A549 (cell line): ENCODE data around the gene SH3BP5.

Source experiments
- BHLHE40 ChIP-seq: IDR thresholded peaks from 2 replicates; pipeline ENCODE4 v1.6.1; 2012; ENCODE audit warnings: low read depth, low read length, inconsistent platforms
- CTCF ChIP-seq: fragments of >200 bp; sonication (Bioruptor Twin); formaldehyde crosslinking; IDR thresholded peaks from 3 replicates; pipeline ENCODE4 v1.5.1; 2016
- E2F6 ChIP-seq: IDR thresholded peaks from 2 replicates; pipeline ENCODE4 v1.6.1; 2012; ENCODE audit warnings: low read depth, borderline replicate concordance
- EP300 ChIP-seq, 2 experiments: fragments of >200 bp; sonication (Bioruptor Twin); formaldehyde crosslinking; IDR thresholded peaks; 2 replicates in 1 of 2; 3 replicates in 1 of 2; pipeline ENCODE4 v1.6.1; 2016 to 2017
- FOSL2 ChIP-seq, 2 experiments: fragments of 450-650 bp in 1 of 2; fragments of >200 bp in 1 of 2; sonication (Bioruptor Twin) in 1 of 2; formaldehyde crosslinking; IDR thresholded peaks; 2 replicates each; pipeline versions ENCODE4 v1.5.0 to v1.6.1; 2016 to 2020; ENCODE audit warnings: mild to moderate bottlenecking in 1 of 2, moderate library complexity in 1 of 2
- HMGXB4 ChIP-seq: fragments of 250-450 bp; sonication (Bioruptor Pico); IDR thresholded peaks from 2 replicates; pipeline ENCODE4 v1.5.0; 2021; ENCODE audit warnings: mild to moderate bottlenecking, moderate library complexity, borderline replicate concordance
- JUN ChIP-seq, 2 experiments: fragments of >200 bp; sonication (Bioruptor Twin); formaldehyde crosslinking; IDR thresholded peaks; 2 replicates in 1 of 2; 3 replicates in 1 of 2; pipeline ENCODE4 v1.6.1; 2016 to 2017
- MYC ChIP-seq: IDR thresholded peaks from 2 replicates; pipeline ENCODE4 v1.6.1; 2012; ENCODE audit warnings: mild to moderate bottlenecking, inconsistent platforms, low read length, improper control_type of control experiment, borderline replicate concordance
- NR3C1 ChIP-seq: fragments of >200 bp; sonication (Bioruptor Twin); formaldehyde crosslinking; IDR thresholded peaks from 3 replicates; pipeline ENCODE4 v1.6.1; 2017
- RCOR1 ChIP-seq: fragments of 150-350 bp; IDR thresholded peaks from 2 replicates; pipeline ENCODE4 v1.6.1; 2014; ENCODE audit warnings: antibody characterized with exemption, low read length, low read depth
- REST ChIP-seq: fragments of 200-600 bp; sonication (generic); IDR thresholded peaks from 2 replicates; pipeline ENCODE4 v1.6.1; 2016; ENCODE audit warnings: antibody characterized with exemption, mild to moderate bottlenecking, moderate library complexity
- RFX5 ChIP-seq: fragments of 450-650 bp; IDR thresholded peaks from 2 replicates; pipeline ENCODE4 v1.7.1; 2014; ENCODE audit warnings: antibody characterized with exemption, mild to moderate bottlenecking, moderate library complexity
- SMC3 ChIP-seq: fragments of >200 bp; sonication (Bioruptor Twin); formaldehyde crosslinking; IDR thresholded peaks from 3 replicates; pipeline ENCODE4 v1.6.1; 2018; ENCODE audit warnings: inconsistent platforms
- ZFP36 ChIP-seq: fragments of 450-650 bp; IDR thresholded peaks from 2 replicates; pipeline ENCODE4 v1.6.1; 2014; ENCODE audit warnings: borderline replicate concordance; ENCODE audit not compliant: partially characterized antibody

GRCh38 chr3:15205934-15206661 lies 126.3 kb downstream of the SH3BP5 start, which contains the start of gene CAPN7:
- TF ChIP-seq CTCF (peak; percentile 30; the same call in 1 of the 3 replicates), RCOR1 (no peak), EP300 (IDR thresholded peaks at IDR 0.05) (no peak), REST (peak; percentile 76), ZFP36 (no peak), JUN (IDR thresholded peaks at IDR 0.05) (peak; percentile 60 to 83; a peak in 3 of 5 replicates), E2F6 (peak; percentile 84), NR3C1 (no peak), MYC (no peak), BHLHE40 (peak; percentile 60), HMGXB4 (CRISPR knock-in tag) (no peak; the same call in 1 of the 2 replicates), RFX5 (no peak), SMC3 (peak; percentile 21; the same call in 1 of the 3 replicates), FOSL2 (IDR thresholded peaks at IDR 0.05) (no peak), FOSL2 (CRISPR knock-in tag; IDR thresholded peaks at IDR 0.05) (no peak)
